ENCODE results near the gene FHAD1.
"Not testable (repeated sequence)": the region's sequence is repeated elsewhere in the genome, so short reads cannot be mapped to it uniquely, and the experiment has no call there.

The FHAD1 gene

DNA sequence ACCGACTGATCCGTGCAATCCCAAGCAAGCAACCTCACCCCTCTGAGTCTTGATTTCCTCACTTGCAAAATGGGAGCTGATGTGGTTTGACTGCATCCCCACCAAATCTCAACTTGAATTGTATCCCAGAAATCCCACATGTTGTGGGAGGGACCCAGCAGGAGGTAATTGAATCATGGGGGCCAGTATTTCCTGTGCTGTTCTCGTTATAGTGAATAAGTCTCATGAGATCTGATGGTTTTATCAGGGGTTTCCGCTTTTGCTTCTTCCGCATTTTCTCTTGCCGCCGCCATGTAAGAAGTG is 58.4 kb downstream of the FHAD1 start:
- H3K4me2 ChIP-seq (ENCODE audit: low read length) = no peak overlapping the region
- no peaks in the 10 kb centered on the region for H3K4me1 ChIP-seq (ENCODE audit: control insufficient read depth, low read length)
- no peaks in the 10 kb centered on the region for H3F3A ChIP-seq (ENCODE audit: control insufficient read depth, insufficient read depth)
- H3K27ac ChIP-seq (ENCODE audit: low read depth, low read length) = no peak overlapping the region
- H3K9me2 ChIP-seq (replicated peaks; ENCODE audit: control insufficient read depth, low read length) = no peaks in the 10 kb centered on the region
- no peak overlapping the region for H3K4me3 ChIP-seq (ENCODE audit: low read length)
- TF ChIP-seq, protein P1, sequence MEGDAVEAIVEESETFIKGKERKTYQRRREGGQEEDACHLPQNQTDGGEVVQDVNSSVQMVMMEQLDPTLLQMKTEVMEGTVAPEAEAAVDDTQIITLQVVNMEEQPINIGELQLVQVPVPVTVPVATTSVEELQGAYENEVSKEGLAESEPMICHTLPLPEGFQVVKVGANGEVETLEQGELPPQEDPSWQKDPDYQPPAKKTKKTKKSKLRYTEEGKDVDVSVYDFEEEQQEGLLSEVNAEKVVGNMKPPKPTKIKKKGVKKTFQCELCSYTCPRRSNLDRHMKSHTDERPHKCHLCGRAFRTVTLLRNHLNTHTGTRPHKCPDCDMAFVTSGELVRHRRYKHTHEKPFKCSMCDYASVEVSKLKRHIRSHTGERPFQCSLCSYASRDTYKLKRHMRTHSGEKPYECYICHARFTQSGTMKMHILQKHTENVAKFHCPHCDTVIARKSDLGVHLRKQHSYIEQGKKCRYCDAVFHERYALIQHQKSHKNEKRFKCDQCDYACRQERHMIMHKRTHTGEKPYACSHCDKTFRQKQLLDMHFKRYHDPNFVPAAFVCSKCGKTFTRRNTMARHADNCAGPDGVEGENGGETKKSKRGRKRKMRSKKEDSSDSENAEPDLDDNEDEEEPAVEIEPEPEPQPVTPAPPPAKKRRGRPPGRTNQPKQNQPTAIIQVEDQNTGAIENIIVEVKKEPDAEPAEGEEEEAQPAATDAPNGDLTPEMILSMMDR (IDR thresholded peaks at IDR 0.05; ENCODE audit: low read depth, low read length, poor library complexity, severe bottlenecking) = no peak
- TF ChIP-seq EZH2phosphoT487 (IDR thresholded peaks at IDR 0.05; ENCODE audit: borderline replicate concordance, low read length) = no peak
- no peaks in the 10 kb centered on the region for H3K27me3 ChIP-seq (ENCODE audit: control insufficient read depth, low read length)
- H3K36me3 ChIP-seq (ENCODE audit: control insufficient read depth, low read length) = no peaks in the 10 kb centered on the region
- no peaks in the 10 kb centered on the region for H3K9me3 ChIP-seq (ENCODE audit: control insufficient read depth, insufficient read depth, low read length)
- H3K79me2 ChIP-seq (ENCODE audit: control insufficient read depth, low read length) = no peaks in the 10 kb centered on the region
- H4K20me1 ChIP-seq (ENCODE audit: control insufficient read depth, insufficient read depth, low read depth, low read length) = no peaks in the 10 kb centered on the region

DNA sequence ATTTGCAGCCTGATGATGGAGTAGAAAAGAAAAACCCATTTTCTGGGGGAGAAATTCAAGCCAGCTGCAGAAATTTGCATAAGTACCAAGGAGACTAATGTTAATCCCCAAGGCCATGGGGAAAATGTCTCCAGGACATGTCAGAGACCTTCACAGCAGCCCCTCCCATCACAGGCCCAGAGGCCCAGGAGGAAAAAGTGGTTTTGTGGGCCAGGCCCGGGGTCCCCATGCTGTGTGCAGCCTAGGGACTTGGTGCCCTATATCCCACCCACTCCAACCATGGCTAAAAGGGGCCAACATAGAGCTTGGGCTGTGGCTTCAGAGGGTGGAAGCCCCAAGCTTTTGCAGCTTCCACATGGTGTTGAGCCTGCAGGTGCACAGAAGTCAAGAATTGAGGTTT is 59.3 kb downstream of the FHAD1 start:
- H3K36me3 ChIP-seq (ENCODE audit: control insufficient read depth, low read length); H3K9me2 ChIP-seq (replicated peaks; ENCODE audit: control insufficient read depth, low read length): not testable (repeated sequence)

DNA sequence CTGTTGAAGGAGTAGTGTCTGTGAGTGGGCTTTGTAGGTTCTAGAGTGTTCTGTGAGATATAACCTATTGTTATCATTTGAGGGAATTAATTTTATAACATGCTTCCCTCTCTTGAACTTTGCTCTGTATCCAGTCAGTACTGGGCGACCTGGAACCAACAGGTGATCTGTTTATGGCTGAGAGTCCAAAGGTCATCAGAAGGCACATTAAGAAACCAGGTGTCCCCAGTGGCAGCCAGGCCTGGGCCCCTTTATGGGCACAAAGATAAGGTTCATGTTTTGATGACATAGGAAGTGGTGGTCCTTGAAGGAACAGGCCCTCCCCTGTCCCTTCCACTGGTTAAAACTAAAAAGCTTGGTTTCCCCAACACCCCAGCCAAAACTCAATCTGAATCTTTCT is 61.1 kb downstream of the FHAD1 start:
- no peak for TF ChIP-seq EZH2phosphoT487 (IDR thresholded peaks at IDR 0.05; ENCODE audit: borderline replicate concordance, low read length)
- TF ChIP-seq, protein P1 (IDR thresholded peaks at IDR 0.05; ENCODE audit: low read depth, low read length, poor library complexity, severe bottlenecking) = no peak
- Histone ChIP-seq H3K79me2 (ENCODE audit: control insufficient read depth, low read length) (no peaks in the 10 kb centered on the region), H3K9me2 (replicated peaks; ENCODE audit: control insufficient read depth, low read length) (no peaks in the 10 kb centered on the region), H3K27me3 (ENCODE audit: control insufficient read depth, low read length) (no peaks in the 10 kb centered on the region), H4K20me1 (ENCODE audit: control insufficient read depth, insufficient read depth, low read depth, low read length) (no peaks in the 10 kb centered on the region), H3K4me3 (ENCODE audit: low read length) (no peak overlapping the region), H3K27ac (ENCODE audit: low read depth, low read length) (no peak overlapping the region), H3K9me3 (ENCODE audit: control insufficient read depth, insufficient read depth, low read length) (no peaks in the 10 kb centered on the region), H3K36me3 (ENCODE audit: control insufficient read depth, low read length) (no peaks in the 10 kb centered on the region), H3F3A (ENCODE audit: control insufficient read depth, insufficient read depth) (no peaks in the 10 kb centered on the region), H3K4me2 (ENCODE audit: low read length) (no peak overlapping the region), H3K4me1 (ENCODE audit: control insufficient read depth, low read length) (no peaks in the 10 kb centered on the region)

More for the DNA sequence above, 59.3 kb downstream of the FHAD1 start:
- not testable (repeated sequence) for H3K4me3 ChIP-seq (ENCODE audit: low read length); H3K4me1 ChIP-seq (ENCODE audit: control insufficient read depth, low read length); H4K20me1 ChIP-seq (ENCODE audit: control insufficient read depth, insufficient read depth, low read depth, low read length); H3F3A ChIP-seq (ENCODE audit: control insufficient read depth, insufficient read depth); H3K9me3 ChIP-seq (ENCODE audit: control insufficient read depth, insufficient read depth, low read length); H3K27ac ChIP-seq (ENCODE audit: low read depth, low read length); H3K27me3 ChIP-seq (ENCODE audit: control insufficient read depth, low read length); H3K4me2 ChIP-seq (ENCODE audit: low read length); H3K79me2 ChIP-seq (ENCODE audit: control insufficient read depth, low read length)

DNA sequence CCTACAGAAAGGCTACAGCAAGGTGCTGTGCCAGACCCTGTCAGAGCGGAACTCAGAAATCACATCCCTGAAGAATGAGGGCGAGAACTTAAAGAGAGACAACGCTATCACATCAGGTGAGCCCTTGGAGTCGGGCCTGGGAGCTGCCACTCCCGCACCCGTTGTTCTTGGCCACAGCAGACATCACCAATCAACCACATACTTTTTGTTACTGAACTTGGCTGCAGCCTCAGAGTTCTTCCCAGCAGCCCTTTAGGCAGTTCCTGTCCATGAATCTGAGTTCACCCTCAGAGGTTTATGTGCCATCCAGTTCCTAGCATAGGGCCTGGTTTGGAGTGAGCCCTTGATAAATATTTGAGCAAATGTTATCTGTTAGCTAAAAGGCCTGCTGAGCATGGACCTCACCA is 61.6 kb downstream of the FHAD1 start:
- no peak for TF ChIP-seq EZH2phosphoT487 (IDR thresholded peaks at IDR 0.05; ENCODE audit: borderline replicate concordance, low read length)
- TF ChIP-seq, protein P1 (IDR thresholded peaks at IDR 0.05; ENCODE audit: low read depth, low read length, poor library complexity, severe bottlenecking) = no peak
- Histone ChIP-seq H3K4me1 (ENCODE audit: control insufficient read depth, low read length) (no peaks in the 10 kb centered on the region), H3K27ac (ENCODE audit: low read depth, low read length) (no peak overlapping the region)

More for the DNA sequence above, 61.6 kb downstream of the FHAD1 start:
- H3F3A ChIP-seq (ENCODE audit: control insufficient read depth, insufficient read depth) = no peaks in the 10 kb centered on the region
- no peak overlapping the region for H3K4me2 ChIP-seq (ENCODE audit: low read length)
- no peak overlapping the region for H3K4me3 ChIP-seq (ENCODE audit: low read length)
- no peaks in the 10 kb centered on the region for H3K9me3 ChIP-seq (ENCODE audit: control insufficient read depth, insufficient read depth, low read length)
- no peaks in the 10 kb centered on the region for H3K9me2 ChIP-seq (replicated peaks; ENCODE audit: control insufficient read depth, low read length)
- no peaks in the 10 kb centered on the region for H3K36me3 ChIP-seq (ENCODE audit: control insufficient read depth, low read length)
- H3K27me3 ChIP-seq (ENCODE audit: control insufficient read depth, low read length) = no peaks in the 10 kb centered on the region
- no peaks in the 10 kb centered on the region for H4K20me1 ChIP-seq (ENCODE audit: control insufficient read depth, insufficient read depth, low read depth, low read length)
- no peaks in the 10 kb centered on the region for H3K79me2 ChIP-seq (ENCODE audit: control insufficient read depth, low read length)
